Activated CD4-positive, alpha-beta T cell treated with anti-CD3 and anti-CD28 coated beads, Interleukin-2, amount 10 ng/mL, durations not matched to agents 7 days and 5 days (primary cell): Measurements from ENCODE around the gene CERS4. TPM values are rescaled to one million over a fixed set of nuclear protein-coding genes. Genes with fewer than 3 reads are reported as not detected.

Experiments
- CTCF ChIA-PET: fragments of 350-600 bp; sonication (Branson Sonifier 250); formaldehyde crosslinking; loops from one replicate; lab custom pipeline; 2021; ENCODE audit warnings: antibody characterized with exemption; lab: Charles Lee
- POLR2A ChIA-PET: fragments of 350-600 bp; sonication (Branson Sonifier 250); formaldehyde crosslinking; loops from one replicate; lab custom pipeline; 2021; ENCODE audit warnings: antibody characterized with exemption; lab: Charles Lee
- DNase-seq: peaks from one replicate; pipeline ENCODE4 v3.0.0-alpha.2; 2020
- H3K27ac Mint-ChIP-seq: one replicate; pipeline ENCODE4 v1.8.0; 2021; ENCODE audit warnings: mild to moderate bottlenecking, moderate library complexity, mixed read lengths
- H3K27me3 Mint-ChIP-seq: one replicate; pipeline ENCODE4 v1.8.0; 2021; ENCODE audit warnings: mixed read lengths
- H3K36me3 Mint-ChIP-seq: one replicate; pipeline ENCODE4 v1.8.0; 2021; ENCODE audit warnings: low read depth, mixed read lengths
- H3K4me1 Mint-ChIP-seq: one replicate; pipeline ENCODE4 v1.8.0; 2021; ENCODE audit warnings: mixed read lengths
- H3K4me3 Mint-ChIP-seq: one replicate; pipeline ENCODE4 v1.8.0; 2021; ENCODE audit warnings: mild to moderate bottlenecking, moderate library complexity, mixed read lengths
- H3K9me3 Mint-ChIP-seq: one replicate; pipeline ENCODE4 v1.8.0; 2021; ENCODE audit warnings: mixed read lengths
- total RNA-seq, 2 experiments: library from RNA; stranded (reverse); gene quantifications; one replicate each; pipeline ENCODE4 v1.2.3, GENCODE V29; 2021

CERS4 gene
- total RNA-seq, 2 experiments from 2014 or later: 26.7 to 33.1 TPM

DNA sequence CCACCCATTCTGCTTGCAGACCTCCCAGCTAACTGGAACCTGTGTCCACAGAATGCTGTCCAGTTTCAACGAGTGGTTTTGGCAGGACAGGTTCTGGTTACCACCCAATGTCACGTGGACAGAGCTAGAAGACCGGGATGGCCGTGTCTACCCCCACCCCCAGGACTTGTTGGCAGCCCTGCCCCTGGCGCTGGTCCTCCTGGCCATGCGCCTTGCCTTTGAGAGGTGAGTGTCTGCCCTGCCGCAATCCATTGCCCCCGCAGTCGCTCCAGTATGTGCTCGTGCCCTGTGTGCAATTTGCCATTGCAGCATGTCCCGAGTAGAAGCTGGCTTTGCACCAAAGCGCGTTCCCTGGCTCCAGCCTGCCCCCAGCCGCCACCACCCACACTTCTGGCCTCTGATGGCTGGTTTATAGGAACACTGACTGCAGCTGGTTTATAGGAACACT lies 41.9 kb downstream of the CERS4 start:
- no peak overlapping the region for H3K27ac Mint-ChIP-seq

DNA sequence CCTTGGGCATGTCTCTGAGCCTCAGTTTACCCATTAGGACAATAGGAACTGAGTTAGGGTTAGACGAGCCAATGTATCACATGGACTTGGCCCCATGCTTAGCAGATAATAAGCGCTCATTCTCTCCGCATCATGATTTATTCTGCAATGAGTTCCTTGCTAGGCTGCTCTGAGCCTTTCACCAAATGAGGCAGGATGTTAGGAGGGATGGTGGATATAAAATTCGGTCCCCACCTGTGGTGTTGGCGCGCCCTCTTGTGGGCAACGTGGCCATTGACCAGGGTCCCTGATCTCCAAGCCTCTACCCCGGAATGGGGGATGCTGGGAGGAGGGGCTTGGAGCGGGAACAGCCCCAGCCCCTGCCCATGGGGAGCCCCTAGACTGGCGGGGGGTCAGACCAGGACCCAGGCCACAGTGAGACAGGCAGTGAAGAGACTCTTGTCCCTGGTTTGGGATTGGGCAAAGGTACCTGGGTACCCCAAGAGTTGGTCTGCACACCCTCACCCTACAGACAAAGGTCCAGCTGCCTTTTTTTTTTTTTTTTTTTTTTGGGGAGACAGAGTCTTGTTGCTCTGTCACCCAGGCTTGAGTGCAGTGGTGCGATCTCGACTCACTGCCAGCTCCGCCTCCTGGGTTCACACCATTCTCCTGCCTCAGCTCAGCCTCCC lies 43.9 kb downstream of the CERS4 start:
- Mint-ChIP-seq H3K27me3 (no peaks in the 10 kb centered on the region), H3K4me1 (peaks cover 9% of the 10 kb centered on the region), H3K9me3 (no peaks in the 10 kb centered on the region), H3K4me3 (no peak overlapping the region), H3K27ac (no peak overlapping the region), H3K36me3 (peaks cover 9% of the 10 kb centered on the region)
- ChIA-PET POLR2A (no interaction called here), CTCF (interaction anchor here (0.7 to 1.3 kb wide), 4 partner anchors 8 to 308 kb away, joined by 3 to 5 read pairs (median 3); no protein-coding TSS in a partner anchor)
- peak; percentile 88 for DNase-seq

More for the DNA sequence above, 41.9 kb downstream of the CERS4 start:
- Mint-ChIP-seq H3K36me3 (peaks cover 5% of the 10 kb centered on the region), H3K9me3 (no peaks in the 10 kb centered on the region), H3K27me3 (no peaks in the 10 kb centered on the region), H3K4me1 (peaks cover 3% of the 10 kb centered on the region), H3K4me3 (no peak overlapping the region)
- ChIA-PET POLR2A (no interaction called here), CTCF (interaction anchor here (1.9 kb wide), 1 partner anchor 11 kb away, joined by 7 read pairs; no protein-coding TSS in a partner anchor)
- DNase-seq: no peak

DNA sequence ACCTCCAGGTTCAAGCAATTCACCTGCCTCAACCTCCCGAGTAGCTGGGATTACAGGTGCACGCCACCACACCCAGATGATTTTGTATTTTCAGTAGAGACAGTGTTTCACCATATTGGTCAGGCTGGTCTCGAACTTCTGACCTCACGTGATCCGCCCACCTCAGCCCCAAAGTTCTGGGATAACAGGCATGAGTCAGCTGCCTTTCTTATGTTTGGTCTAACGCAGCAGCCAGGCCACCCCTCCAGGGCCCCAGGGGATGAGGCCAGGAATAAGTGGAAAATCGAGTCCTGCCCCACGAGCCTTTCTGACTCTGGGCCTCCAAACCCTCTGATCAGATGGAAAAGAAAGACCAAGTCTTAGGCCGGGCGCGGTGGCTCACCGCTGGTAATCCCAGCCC lies 44.5 kb downstream of the CERS4 start:
- no peak overlapping the region for H3K27ac Mint-ChIP-seq
- peaks cover 9% of the 10 kb centered on the region for H3K4me1 Mint-ChIP-seq
- peaks cover 9% of the 10 kb centered on the region for H3K36me3 Mint-ChIP-seq
- POLR2A ChIA-PET: no interaction called here
- H3K4me3 Mint-ChIP-seq: no peak overlapping the region
- no peak for DNase-seq
- H3K9me3 Mint-ChIP-seq: no peaks in the 10 kb centered on the region
- CTCF ChIA-PET: interaction anchor here (0.6 to 1.3 kb wide), 5 partner anchors 8 to 309 kb away, joined by 3 to 5 read pairs (median 3); no protein-coding TSS in a partner anchor
- no peaks in the 10 kb centered on the region for H3K27me3 Mint-ChIP-seq

DNA sequence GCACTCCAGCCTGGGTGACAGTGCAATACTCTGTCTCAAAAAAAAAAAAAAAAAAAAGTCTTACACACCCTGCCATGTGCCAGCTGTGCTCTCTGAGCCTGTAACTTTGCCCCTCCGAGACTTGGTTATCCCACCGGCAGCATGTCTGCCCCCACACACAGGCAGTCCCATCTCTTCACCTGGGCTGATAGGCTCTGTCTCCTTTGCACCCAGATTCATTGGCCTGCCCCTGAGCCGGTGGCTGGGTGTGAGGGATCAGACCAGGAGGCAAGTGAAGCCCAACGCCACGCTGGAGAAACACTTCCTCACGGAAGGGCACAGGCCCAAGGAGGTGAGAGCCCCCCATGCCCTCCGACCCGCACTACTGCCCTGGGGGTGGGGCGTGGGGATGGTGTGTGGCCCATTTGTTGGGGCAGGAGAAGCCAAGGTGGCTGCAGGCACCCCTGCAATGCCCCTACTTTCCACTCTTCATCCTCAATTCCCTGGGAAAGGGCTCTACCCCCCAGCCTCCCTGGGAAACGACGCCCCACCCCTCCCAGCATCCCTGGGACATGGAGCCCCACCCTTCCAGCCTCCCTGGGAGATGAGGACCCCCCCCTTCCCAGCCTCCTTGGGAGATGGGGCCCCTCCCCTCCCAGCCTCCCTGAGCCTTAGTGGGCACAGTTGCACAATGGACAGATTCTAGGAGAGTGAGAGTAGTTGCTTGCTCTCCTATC lies 45.3 kb downstream of the CERS4 start:
- Mint-ChIP-seq H3K27ac (no peak overlapping the region), H3K4me3 (no peak overlapping the region), H3K36me3 (peaks cover 9% of the 10 kb centered on the region), H3K27me3 (no peaks in the 10 kb centered on the region), H3K9me3 (no peaks in the 10 kb centered on the region), H3K4me1 (peaks cover 11% of the 10 kb centered on the region)
- ChIA-PET CTCF (interaction anchor here (0.6 kb wide), 1 partner anchor 99 kb away, joined by 3 read pairs; no protein-coding TSS in a partner anchor), POLR2A (no interaction called here)
- no peak for DNase-seq

- peaks cover 9% of the 10 kb centered on the region for H3K36me3 Mint-ChIP-seq
Measured at GRCh38 chr19:8255426-8256125, 46.4 kb downstream of the CERS4 start.

DNA sequence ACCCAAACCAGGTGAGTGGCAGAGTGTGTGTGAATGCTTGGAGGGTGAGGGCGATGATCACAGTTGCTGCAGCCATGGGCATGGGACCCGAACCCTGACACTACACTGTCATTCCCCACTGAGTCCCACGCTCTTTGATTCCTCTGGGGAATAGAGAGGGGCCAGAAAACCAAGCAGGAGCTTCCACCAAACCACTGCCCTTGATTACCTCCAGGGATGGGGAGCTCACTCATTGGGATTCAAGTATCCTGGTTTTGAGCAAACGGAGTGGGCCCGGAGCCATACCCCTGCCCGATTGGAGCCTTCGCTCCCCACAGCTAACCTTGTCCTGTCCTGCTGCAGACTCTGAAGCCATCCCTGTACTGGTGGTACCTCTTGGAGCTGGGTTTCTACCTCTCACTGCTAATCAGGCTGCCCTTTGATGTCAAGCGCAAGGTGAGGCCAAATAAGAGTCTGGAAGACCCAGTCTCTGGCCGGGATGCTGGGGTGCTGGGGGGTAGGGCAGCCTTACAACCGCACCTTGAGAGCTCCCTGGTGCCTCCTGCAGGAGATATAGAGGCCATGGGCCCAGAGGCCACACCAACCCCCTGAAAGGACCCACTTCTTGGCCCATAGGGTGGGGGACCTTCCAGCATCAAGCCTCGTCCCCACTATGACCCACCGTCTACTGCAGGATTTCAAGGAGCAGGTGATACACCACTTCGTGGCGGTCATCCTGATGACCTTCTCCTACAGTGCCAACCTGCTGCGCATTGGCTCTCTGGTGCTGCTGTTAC lies 47.3 kb downstream of the CERS4 start:
- POLR2A ChIA-PET: no interaction called here
- CTCF ChIA-PET: interaction anchor here (0.8 to 1.8 kb wide), 4 partner anchors 98 to 324 kb away, joined by 3 to 5 read pairs (median 4); no protein-coding TSS in a partner anchor
- Mint-ChIP-seq H3K4me1 (peaks cover 17% of the 10 kb centered on the region), H3K27ac (no peak overlapping the region), H3K27me3 (no peaks in the 10 kb centered on the region), H3K4me3 (no peak overlapping the region), H3K36me3 (peaks cover 9% of the 10 kb centered on the region), H3K9me3 (no peaks in the 10 kb centered on the region)
- no peak for DNase-seq

More at GRCh38 chr19:8255426-8256125, 46.4 kb downstream of the CERS4 start:
- POLR2A ChIA-PET: no interaction called here
- peaks cover 17% of the 10 kb centered on the region for H3K4me1 Mint-ChIP-seq
- no peak overlapping the region for H3K27ac Mint-ChIP-seq
- CTCF ChIA-PET: interaction anchor here (0.8 to 1.8 kb wide), 2 partner anchors 97 to 110 kb away, joined by 4 to 5 read pairs; no protein-coding TSS in a partner anchor
- no peak overlapping the region for H3K4me3 Mint-ChIP-seq
- DNase-seq: no peak
- H3K27me3 Mint-ChIP-seq: no peaks in the 10 kb centered on the region
- no peaks in the 10 kb centered on the region for H3K9me3 Mint-ChIP-seq

GRCh38 chr19:8257052-8257443 lies 47.9 kb downstream of the CERS4 start:
- Mint-ChIP-seq H3K27ac (no peak overlapping the region), H3K4me3 (no peak overlapping the region), H3K27me3 (no peaks in the 10 kb centered on the region), H3K36me3 (peaks cover 9% of the 10 kb centered on the region), H3K9me3 (no peaks in the 10 kb centered on the region), H3K4me1 (peaks cover 17% of the 10 kb centered on the region)
- ChIA-PET CTCF (interaction anchor here (0.8 to 1.0 kb wide), 2 partner anchors 104 to 324 kb away, joined by 3 read pairs; no protein-coding TSS in a partner anchor), POLR2A (no interaction called here)
- no peak for DNase-seq

GRCh38 chr19:8259142-8259921 lies 50.2 kb downstream of the CERS4 start:
- H3K36me3 Mint-ChIP-seq: peaks cover 7% of the 10 kb centered on the region
- ChIA-PET POLR2A (no interaction called here), CTCF (interaction anchor here (0.6 kb wide), 1 partner anchor 348 kb away, joined by 3 read pairs; no protein-coding TSS in a partner anchor)
- no peaks in the 10 kb centered on the region for H3K27me3 Mint-ChIP-seq
- H3K9me3 Mint-ChIP-seq: no peaks in the 10 kb centered on the region
- DNase-seq: no peak
- H3K4me1 Mint-ChIP-seq: peaks cover 15% of the 10 kb centered on the region
- H3K27ac Mint-ChIP-seq: peak overlapping the region; percentile 42
- H3K4me3 Mint-ChIP-seq: no peak overlapping the region

GRCh38 chr19:8259922-8260247 lies 50.7 kb downstream of the CERS4 start:
- Mint-ChIP-seq H3K36me3 (peaks cover 7% of the 10 kb centered on the region), H3K9me3 (no peaks in the 10 kb centered on the region), H3K4me1 (peaks cover 15% of the 10 kb centered on the region), H3K27ac (no peak overlapping the region), H3K27me3 (no peaks in the 10 kb centered on the region), H3K4me3 (no peak overlapping the region)
- no peak for DNase-seq
- CTCF ChIA-PET: interaction anchor here (0.6 kb wide), 1 partner anchor 348 kb away, joined by 3 read pairs; no protein-coding TSS in a partner anchor
- POLR2A ChIA-PET: no interaction called here

- Mint-ChIP-seq H3K36me3 (peaks cover 5% of the 10 kb centered on the region), H3K27me3 (no peaks in the 10 kb centered on the region), H3K4me1 (peaks cover 24% of the 10 kb centered on the region), H3K27ac (no peak overlapping the region), H3K4me3 (no peak overlapping the region), H3K9me3 (no peaks in the 10 kb centered on the region)
- POLR2A ChIA-PET: no interaction called here
- no peak for DNase-seq
- CTCF ChIA-PET: interaction anchor here (0.6 kb wide), 2 partner anchors 8 to 407 kb away, joined by 3 read pairs; no protein-coding TSS in a partner anchor
Measured at GRCh38 chr19:8261347-8261746, 52.2 kb downstream of the CERS4 start.

DNA sequence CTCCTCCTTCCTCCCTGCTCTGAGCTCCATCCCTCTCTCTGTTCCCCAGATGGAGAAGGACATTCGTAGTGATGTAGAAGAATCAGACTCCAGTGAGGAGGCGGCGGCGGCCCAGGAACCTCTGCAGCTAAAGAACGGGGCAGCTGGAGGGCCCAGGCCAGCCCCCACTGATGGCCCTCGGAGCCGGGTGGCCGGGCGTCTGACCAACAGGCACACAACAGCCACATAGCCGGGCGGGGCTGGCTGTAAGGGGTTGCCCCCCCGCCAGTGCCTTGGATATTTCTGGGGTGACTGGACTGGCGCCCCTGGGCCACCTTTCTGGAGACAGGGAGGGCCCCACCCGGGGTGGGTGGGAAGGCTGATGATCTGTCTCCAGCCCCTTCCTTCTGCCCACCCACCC lies 52.7 kb downstream of the CERS4 start:
- ChIA-PET POLR2A (no interaction called here), CTCF (interaction anchor here (0.6 kb wide), 2 partner anchors 8 to 408 kb away, joined by 3 read pairs; no protein-coding TSS in a partner anchor)
- no peak overlapping the region for H3K27ac Mint-ChIP-seq
- H3K9me3 Mint-ChIP-seq: no peaks in the 10 kb centered on the region
- H3K27me3 Mint-ChIP-seq: no peaks in the 10 kb centered on the region
- no peak for DNase-seq
- no peak overlapping the region for H3K4me3 Mint-ChIP-seq
- H3K36me3 Mint-ChIP-seq: peaks cover 5% of the 10 kb centered on the region
- H3K4me1 Mint-ChIP-seq: peaks cover 22% of the 10 kb centered on the region
